OCI-LY3 (cell line): ENCODE measurements around the gene CIITA.

Source experiments
- CTCF ChIP-seq: fragments of 200-600, 300-600 bp; sonication (generic); IDR thresholded peaks from 2 replicates; pipeline ENCODE4 v1.5.1; 2014; ENCODE audit warnings: antibody characterized with exemption, low read length, low read depth
- EZH2phosphoT487 ChIP-seq: fragments of 200-600 bp; shearing (Covaris generic); IDR thresholded peaks from 2 replicates; pipeline ENCODE4 v1.6.1; 2018; ENCODE audit warnings: antibody characterized with exemption, mixed run types, low read depth

GRCh38 chr16:10926094-10926493 lies 49.1 kb downstream of the CIITA start:
- TF ChIP-seq CTCF (no peak), EZH2phosphoT487 (no peak)
